Breast epithelium (tissue), 3 donors: ENCODE measurements around the gene LSM12.

ENCODE experiments used
- CTCF ChIP-seq, 3 donors: fragments of 450-650 bp; IDR thresholded peaks; one replicate each; pipeline ENCODE4 v1.5.1; 2016 to 2017; ENCODE audit warnings: antibody characterized with exemption in 3 of 3, mild to moderate bottlenecking in 3 of 3, moderate library complexity in 3 of 3
- POLR2A ChIP-seq: fragments of 450-650 bp; IDR thresholded peaks from one replicate; pipeline ENCODE4 v1.6.1; 2016; ENCODE audit warnings: antibody characterized with exemption, mild to moderate bottlenecking, moderate library complexity
- POLR2AphosphoS5 ChIP-seq, 3 donors: sonication (generic); formaldehyde crosslinking; IDR thresholded peaks; one replicate each; pipeline ENCODE4 v1.6.1; 2017; ENCODE audit warnings: antibody characterized with exemption in 3 of 3

GRCh38 chr17:44004077-44004760 lies 62.3 kb downstream of the LSM12 start, which contains the start of gene NAGS:
- no peak for TF ChIP-seq CTCF (IDR thresholded peaks at IDR 0.05)
- no peak for TF ChIP-seq POLR2A
- no peak for TF ChIP-seq POLR2AphosphoS5 (IDR thresholded peaks at IDR 0.05)
